ENCODE results near the gene PIK3R6.
"Not testable (repeated sequence)": the region's sequence is repeated elsewhere in the genome, so short reads cannot be mapped to it uniquely, and the experiment has no call there.

Gene PIK3R6

DNA sequence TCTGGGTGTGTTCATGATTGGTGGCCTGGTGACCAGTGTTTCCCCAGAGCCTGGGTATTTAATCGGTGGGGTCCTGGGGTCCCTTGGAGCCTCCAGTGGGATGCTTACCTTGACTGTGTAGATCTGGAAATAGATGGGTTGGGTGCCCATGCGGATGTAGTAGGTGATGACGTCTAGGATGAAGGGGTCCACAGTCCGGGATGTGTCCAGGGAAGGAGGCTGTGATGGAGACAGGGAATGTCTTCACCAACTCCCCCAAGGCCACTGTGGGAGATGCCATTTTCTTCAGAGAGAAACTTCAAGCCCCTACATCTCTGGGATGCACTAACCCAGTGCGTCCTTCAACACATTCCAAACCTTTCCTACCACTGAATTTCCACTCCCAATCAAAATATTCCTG, 44.2 kb downstream of the PIK3R6 start:
- DNase-seq: no peak

GRCh38 chr17:8822401-8823035, 45.0 kb downstream of the PIK3R6 start:
- DNase-seq: no peak

- DNase-seq: no peak
Observed at GRCh38 chr17:8821446-8822105, 45.9 kb downstream of the PIK3R6 start.

DNA sequence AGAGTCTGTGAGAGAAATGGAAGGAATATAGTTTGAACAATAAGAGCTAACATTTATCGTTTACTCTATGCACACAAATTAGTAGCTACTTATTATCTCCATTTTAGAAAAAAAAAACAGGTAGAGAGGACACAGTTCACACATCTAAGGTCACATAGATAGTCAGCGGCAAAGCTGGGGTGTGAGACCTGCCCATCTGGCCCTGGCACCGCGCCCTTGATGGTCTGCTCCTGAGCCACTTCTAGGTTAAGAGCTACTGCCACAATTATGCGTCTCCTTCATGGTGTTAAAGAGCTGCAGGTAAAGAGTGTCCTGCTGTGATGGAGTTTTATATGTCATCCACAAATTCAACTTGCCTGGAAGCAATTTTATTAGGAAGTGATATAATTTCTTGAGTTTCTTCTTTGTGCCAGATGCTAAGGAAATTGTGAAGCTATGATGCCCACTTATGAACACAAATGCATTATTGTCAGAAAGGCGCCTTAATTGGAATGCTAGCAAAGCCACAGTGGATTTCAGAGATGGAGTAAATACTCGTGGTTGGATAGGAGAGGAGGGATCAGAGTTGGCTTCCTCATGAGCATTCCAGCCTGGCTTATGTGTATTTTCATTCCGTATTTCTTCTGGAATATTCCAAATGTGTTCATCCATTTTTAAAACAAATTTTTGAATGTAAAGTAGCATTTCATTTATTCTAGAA, 47.0 kb downstream of the PIK3R6 start:
- DNase-seq: no peak

- no peak for DNase-seq
Observed at GRCh38 chr17:8818654-8819330, 48.7 kb downstream of the PIK3R6 start.

GRCh38 chr17:8818047-8818446, 49.4 kb downstream of the PIK3R6 start:
- no peak for DNase-seq

DNA sequence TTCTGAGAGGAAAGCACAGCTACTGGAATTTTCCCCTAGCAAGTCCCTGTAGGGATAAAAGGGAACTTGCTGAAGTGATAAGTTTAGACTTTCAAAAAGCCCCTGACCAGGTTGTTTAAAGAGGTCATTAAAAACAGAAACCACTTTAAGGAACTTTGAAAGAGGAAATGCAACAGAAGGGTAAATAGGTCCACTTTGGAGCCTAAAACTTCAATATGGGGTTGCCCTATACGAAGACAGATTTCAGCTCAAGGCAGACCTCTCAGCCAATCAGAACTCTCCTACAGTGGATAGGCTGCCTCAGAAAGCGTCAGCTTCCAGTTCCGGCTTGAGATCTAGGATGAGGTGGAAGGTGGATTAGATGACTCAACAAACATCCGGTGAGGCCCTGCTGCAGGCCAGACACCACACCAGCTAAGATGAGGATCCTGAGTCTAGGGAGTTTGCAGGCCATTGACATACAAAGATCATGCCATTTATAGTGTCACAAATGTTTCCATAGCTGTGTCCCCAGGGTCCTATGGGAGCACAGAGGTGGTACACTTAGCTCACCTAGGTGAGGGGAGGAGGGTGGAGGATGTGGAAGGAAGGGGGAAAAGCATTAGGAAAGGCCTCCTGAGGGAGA, 60.4 kb downstream of the PIK3R6 start:
- no peak for DNase-seq

- DNase-seq: no peak
Observed at GRCh38 chr17:8806253-8806925, 61.1 kb downstream of the PIK3R6 start.

DNA sequence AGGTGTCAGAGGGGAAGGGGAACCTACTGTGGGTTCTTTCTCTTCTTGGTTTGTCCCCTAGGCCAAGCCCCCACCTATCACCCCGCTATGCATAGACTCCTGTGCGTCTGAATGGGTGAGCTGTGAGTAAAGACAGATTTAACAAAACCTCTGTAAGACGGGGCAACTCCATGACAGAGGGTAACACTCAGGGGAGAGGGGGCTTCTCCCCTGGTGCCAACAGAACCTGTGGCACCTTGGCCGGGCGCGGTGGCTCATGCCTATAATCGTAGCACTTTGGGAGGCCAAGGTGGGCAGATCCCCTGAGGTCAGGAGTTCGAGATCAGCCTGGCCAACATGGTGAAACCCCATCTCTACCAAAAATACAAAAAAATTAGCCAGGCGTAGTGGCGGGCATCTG, 62.1 kb downstream of the PIK3R6 start:
- not testable (repeated sequence) for DNase-seq

GRCh38 chr17:8803531-8804420, 63.7 kb downstream of the PIK3R6 start:
- DNase-seq: peak; percentile 24

DNA sequence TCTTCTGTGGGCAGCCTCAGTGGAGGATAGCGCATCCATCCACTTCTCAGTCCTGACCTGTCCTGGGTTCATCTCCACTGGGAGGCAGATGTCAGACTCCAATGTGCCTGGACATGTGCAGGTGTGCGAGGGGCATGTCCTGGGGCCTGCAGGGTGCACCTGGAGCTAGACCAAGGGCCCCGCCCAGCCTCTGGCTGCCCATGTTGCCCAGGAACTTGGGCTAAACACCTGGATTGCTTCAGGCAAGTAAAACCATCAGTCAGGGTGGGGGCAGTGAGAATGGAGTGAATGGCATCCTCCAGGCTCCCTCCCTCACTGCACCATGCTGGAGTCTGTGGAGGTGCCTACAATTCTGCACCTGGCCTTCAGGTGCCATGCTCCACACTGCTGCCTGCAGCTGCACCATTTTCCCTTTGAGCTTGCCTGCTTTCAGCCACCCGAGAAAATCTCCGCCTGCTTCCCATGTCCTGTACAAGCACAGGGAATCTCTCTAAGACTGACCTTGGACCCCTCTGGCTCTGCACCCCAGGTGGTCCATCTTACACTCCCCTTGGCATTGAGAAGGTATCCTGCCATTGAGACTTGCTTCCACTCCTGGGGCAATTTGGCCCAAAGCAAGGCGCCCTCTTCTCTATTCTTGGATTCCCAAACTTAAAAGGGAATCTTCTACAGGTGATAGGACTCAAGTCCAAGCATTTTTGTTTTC, 66.2 kb downstream of the PIK3R6 start:
- DNase-seq: no peak

DNA sequence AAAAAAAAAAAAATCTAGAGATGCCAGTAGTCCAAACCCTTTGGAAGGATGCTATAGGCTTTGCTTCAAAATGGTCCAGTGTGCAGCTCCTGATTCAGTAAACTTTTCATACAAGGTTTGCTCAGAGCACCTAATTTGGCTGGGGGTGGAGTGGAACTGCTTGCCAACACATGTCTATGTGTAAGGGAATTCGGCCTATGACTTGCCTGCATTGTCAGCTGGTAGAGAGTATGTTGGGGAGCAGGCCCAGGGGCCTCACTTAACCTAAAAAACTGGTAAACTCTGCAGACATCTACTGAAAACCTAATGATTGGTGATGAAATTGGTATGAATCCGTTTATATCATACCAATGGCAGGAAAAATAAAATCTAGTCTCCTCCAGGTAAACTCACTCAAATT, 66.8 kb downstream of the PIK3R6 start:
- DNase-seq: no peak

GRCh38 chr17:8799570-8800212, 67.8 kb downstream of the PIK3R6 start:
- DNase-seq: no peak

- no peak for DNase-seq
Observed at GRCh38 chr17:8798846-8799569, 68.5 kb downstream of the PIK3R6 start, which contains the start of gene MFSD6L. Gene MFSD6L, minus strand, starts transcription at chr17:8799365. Its CDS starts 245 bp downstream, at chr17:8799120.

GRCh38 chr17:8798176-8798845, 69.2 kb downstream of the PIK3R6 start:
- DNase-seq: no peak

DNA sequence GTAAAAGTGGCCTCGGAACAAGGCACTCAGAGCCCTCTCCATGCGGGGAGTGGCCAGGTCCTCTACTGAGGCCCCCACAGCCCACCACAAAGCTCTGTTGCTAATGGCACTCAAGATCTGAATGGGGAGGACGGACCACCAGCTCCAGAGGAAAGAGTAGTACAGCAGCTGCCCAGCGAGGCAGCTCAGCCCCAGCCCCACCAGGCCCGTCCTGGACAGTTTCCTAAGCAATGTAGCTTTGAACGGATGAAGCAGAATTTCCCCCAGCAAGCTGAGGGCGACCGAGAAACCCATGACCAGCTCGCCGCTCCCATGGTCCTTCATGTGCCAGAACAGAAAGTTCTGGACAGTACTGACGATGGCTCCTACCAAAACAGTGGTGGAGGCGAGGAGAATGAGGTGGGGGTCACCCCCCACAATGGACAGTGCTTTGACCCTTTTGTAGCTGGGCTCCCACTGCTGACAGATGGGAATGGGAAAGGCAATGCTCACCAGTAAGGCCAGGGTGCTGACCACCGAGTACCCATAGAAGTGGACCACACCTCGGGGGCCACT, 69.8 kb downstream of the PIK3R6 start:
- DNase-seq: no peak

DNA sequence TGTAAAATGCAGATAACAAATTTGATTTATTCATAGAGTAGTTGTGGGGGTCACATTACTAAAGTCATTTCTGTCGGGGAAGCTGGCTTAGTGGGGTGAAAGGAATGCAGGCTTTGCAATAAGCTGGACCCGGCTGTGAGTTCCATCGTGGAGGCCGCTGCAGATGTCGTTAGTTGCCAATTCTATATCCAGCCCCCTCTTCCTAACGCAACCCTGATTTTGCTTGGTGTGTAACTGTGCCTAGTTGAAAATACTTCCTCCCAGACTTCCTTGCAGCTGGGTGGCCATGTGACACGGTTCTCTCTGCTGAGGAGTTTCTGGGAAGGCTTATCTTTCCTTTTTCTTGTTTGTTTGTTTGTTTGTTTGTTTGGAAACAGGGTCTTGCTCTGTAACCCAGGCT, 72.8 kb downstream of the PIK3R6 start:
- no peak for DNase-seq

- DNase-seq: no peak
Observed at GRCh38 chr17:8793649-8794048, 73.8 kb downstream of the PIK3R6 start.

DNA sequence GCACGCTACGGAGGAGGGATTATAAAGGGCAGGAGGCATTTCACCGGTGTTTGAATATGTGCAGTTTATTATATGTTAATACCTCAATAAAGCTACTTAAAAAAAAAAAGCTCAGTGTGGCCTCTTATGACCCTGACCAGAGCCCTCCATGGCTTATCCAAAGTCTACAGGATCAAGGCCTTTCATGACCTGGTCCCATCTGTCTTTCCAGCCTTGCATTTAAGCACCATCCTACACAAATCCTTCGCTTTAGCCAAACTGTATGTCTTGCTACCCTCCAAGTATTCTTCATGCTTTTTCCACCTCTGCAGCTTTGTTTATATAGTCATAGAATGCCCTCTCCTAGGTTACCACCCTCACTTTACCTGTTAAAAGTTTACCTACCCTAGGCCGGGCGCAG, 74.8 kb downstream of the PIK3R6 start:
- no peak for DNase-seq
